Measurements from ENCODE around the gene MAP2K1.
A peak's percentile ranks its signal among the peaks of the same experiment; 100 is the strongest.

The MAP2K1 gene

GRCh38 chr15:66515901-66516322 is 129.2 kb downstream of the MAP2K1 start:
- peaks cover 87% of the 10 kb centered on the region for H3K36me3 ChIP-seq (ENCODE audit: insufficient read depth, insufficient read length, low read length)

GRCh38 chr15:66523926-66524325 is 137.2 kb downstream of the MAP2K1 start:
- H3K4me1 ChIP-seq (ENCODE audit: insufficient read depth, insufficient read length): no peaks in the 10 kb centered on the region
- H3K36me3 ChIP-seq (ENCODE audit: insufficient read depth, insufficient read length, low read length): peaks cover 95% of the 10 kb centered on the region
- H3K4me3 ChIP-seq (ENCODE audit: insufficient read length, low read depth): no peak overlapping the region
- no peak overlapping the region for H3K9ac ChIP-seq (ENCODE audit: insufficient read length, low read depth)
- no peak for DNase-seq (ENCODE audit: low read depth, low spot score)
- no peaks in the 10 kb centered on the region for H3K9me3 ChIP-seq (ENCODE audit: insufficient read depth, low read length)
- H3K27me3 ChIP-seq (ENCODE audit: insufficient read depth, insufficient read length): no peaks in the 10 kb centered on the region
- TF ChIP-seq ZNF274 (IDR thresholded peaks at IDR 0.05; ENCODE audit: low read depth, low read length) (no peak), YY1 (IDR thresholded peaks at IDR 0.05; ENCODE audit: insufficient read depth, insufficient read length) (no peak), SUZ12 (IDR thresholded peaks at IDR 0.05; ENCODE audit: extremely low read depth, insufficient read depth, insufficient read length) (no peak)

More at GRCh38 chr15:66515901-66516322, 129.2 kb downstream of the MAP2K1 start:
- Histone ChIP-seq H3K9ac (ENCODE audit: insufficient read length, low read depth) (no peak overlapping the region), H3K4me3 (ENCODE audit: insufficient read length, low read depth) (no peak overlapping the region), H3K9me3 (ENCODE audit: insufficient read depth, low read length) (no peaks in the 10 kb centered on the region), H3K27me3 (ENCODE audit: insufficient read depth, insufficient read length) (no peaks in the 10 kb centered on the region), H3K4me1 (ENCODE audit: insufficient read depth, insufficient read length) (no peaks in the 10 kb centered on the region)
- peak; percentile 46 for DNase-seq (ENCODE audit: low read depth, low spot score)
- no peak for TF ChIP-seq YY1 (IDR thresholded peaks at IDR 0.05; ENCODE audit: insufficient read depth, insufficient read length)
- TF ChIP-seq SUZ12 (IDR thresholded peaks at IDR 0.05; ENCODE audit: extremely low read depth, insufficient read depth, insufficient read length): no peak
- TF ChIP-seq ZNF274 (IDR thresholded peaks at IDR 0.05; ENCODE audit: low read depth, low read length): no peak

GRCh38 chr15:66524838-66525237 is 138.1 kb downstream of the MAP2K1 start:
- DNase-seq (ENCODE audit: low read depth, low spot score): no peak
- H3K9me3 ChIP-seq (ENCODE audit: insufficient read depth, low read length): no peaks in the 10 kb centered on the region
- no peaks in the 10 kb centered on the region for H3K27me3 ChIP-seq (ENCODE audit: insufficient read depth, insufficient read length)
- H3K4me3 ChIP-seq (ENCODE audit: insufficient read length, low read depth): no peak overlapping the region
- H3K36me3 ChIP-seq (ENCODE audit: insufficient read depth, insufficient read length, low read length): peaks cover 96% of the 10 kb centered on the region
- H3K9ac ChIP-seq (ENCODE audit: insufficient read length, low read depth): no peak overlapping the region
- TF ChIP-seq ZNF274 (IDR thresholded peaks at IDR 0.05; ENCODE audit: low read depth, low read length): no peak
- no peak for TF ChIP-seq YY1 (IDR thresholded peaks at IDR 0.05; ENCODE audit: insufficient read depth, insufficient read length)
- no peak for TF ChIP-seq SUZ12 (IDR thresholded peaks at IDR 0.05; ENCODE audit: extremely low read depth, insufficient read depth, insufficient read length)
- no peaks in the 10 kb centered on the region for H3K4me1 ChIP-seq (ENCODE audit: insufficient read depth, insufficient read length)

GRCh38 chr15:66535056-66535455 is 148.3 kb downstream of the MAP2K1 start:
- no peak for DNase-seq (ENCODE audit: low read depth, low spot score)
- no peak overlapping the region for H3K4me3 ChIP-seq (ENCODE audit: insufficient read length, low read depth)
- no peak overlapping the region for H3K9ac ChIP-seq (ENCODE audit: insufficient read length, low read depth)
- H3K4me1 ChIP-seq (ENCODE audit: insufficient read depth, insufficient read length): no peaks in the 10 kb centered on the region
- H3K9me3 ChIP-seq (ENCODE audit: insufficient read depth, low read length): no peaks in the 10 kb centered on the region
- H3K27me3 ChIP-seq (ENCODE audit: insufficient read depth, insufficient read length): no peaks in the 10 kb centered on the region
- peaks cover 92% of the 10 kb centered on the region for H3K36me3 ChIP-seq (ENCODE audit: insufficient read depth, insufficient read length, low read length)
- no peak for TF ChIP-seq ZNF274 (IDR thresholded peaks at IDR 0.05; ENCODE audit: low read depth, low read length)

Measured in NT2/D1 (cell line).